BLaER1 (cell line): ENCODE measurements around the gene CADM1.

ENCODE experiments used
- H3K27ac ChIP-seq: shearing (Covaris generic); formaldehyde crosslinking; 2 replicates; pipeline ENCODE4 v1.8.1; 2022
- H3K27me3 ChIP-seq: shearing (Covaris generic); formaldehyde crosslinking; 2 replicates; pipeline ENCODE4 v1.8.1; 2022
- H3K36me3 ChIP-seq: shearing (Covaris generic); formaldehyde crosslinking; 2 replicates; pipeline ENCODE4 v1.8.1; 2022
- H3K4me1 ChIP-seq: shearing (Covaris generic); formaldehyde crosslinking; 2 replicates; pipeline ENCODE4 v1.8.1; 2022
- H3K4me2 ChIP-seq: shearing (Covaris generic); formaldehyde crosslinking; 2 replicates; pipeline ENCODE4 v1.8.1; 2022
- H3K4me3 ChIP-seq: shearing (Covaris generic); formaldehyde crosslinking; 2 replicates; pipeline ENCODE4 v1.8.1; 2022
- H3K9ac ChIP-seq: shearing (Covaris generic); formaldehyde crosslinking; 2 replicates; pipeline ENCODE4 v1.8.1; 2022
- H3K9me3 ChIP-seq: shearing (Covaris generic); formaldehyde crosslinking; 2 replicates; pipeline ENCODE4 v1.8.1; 2022
- H4K20me1 ChIP-seq: shearing (Covaris generic); formaldehyde crosslinking; 2 replicates; pipeline ENCODE4 v1.8.1; 2022
- Cebpa-rat ChIP-seq: shearing (Covaris generic); IDR thresholded peaks from 2 replicates; pipeline ENCODE4 v1.8.1; 2022

The CADM1 gene

DNA sequence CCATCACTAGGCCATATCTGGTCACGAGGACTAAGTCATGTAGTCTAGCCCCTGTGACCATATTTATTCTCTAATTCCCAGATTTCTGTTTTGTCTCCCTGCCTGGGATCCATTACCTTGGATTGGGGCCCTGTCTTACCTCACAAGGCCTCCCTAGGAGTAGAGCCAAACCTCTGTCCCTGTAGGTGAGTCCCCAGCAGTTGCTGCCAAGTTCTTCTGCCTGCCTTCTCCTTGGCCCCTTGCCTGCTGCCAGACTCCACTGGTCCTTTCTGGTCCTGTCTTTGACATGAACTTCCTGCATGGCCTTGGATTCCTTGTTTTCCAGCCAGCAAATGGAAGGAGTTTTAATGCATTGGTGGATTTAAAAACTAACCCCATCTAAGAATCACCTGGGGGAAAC, 35.6 kb upstream of the CADM1 start:
- no peaks in the 10 kb centered on the region for H3K27me3 ChIP-seq
- no peak overlapping the region for H3K4me3 ChIP-seq
- H4K20me1 ChIP-seq, result no peaks in the 10 kb centered on the region
- no peak overlapping the region for H3K4me2 ChIP-seq
- H3K9me3 ChIP-seq, result no peaks in the 10 kb centered on the region
- H3K4me1 ChIP-seq, result no peaks in the 10 kb centered on the region
- no peak overlapping the region for H3K9ac ChIP-seq
- no peak overlapping the region for H3K27ac ChIP-seq
- TF ChIP-seq Cebpa-rat, result no peak
- H3K36me3 ChIP-seq, result no peaks in the 10 kb centered on the region

DNA sequence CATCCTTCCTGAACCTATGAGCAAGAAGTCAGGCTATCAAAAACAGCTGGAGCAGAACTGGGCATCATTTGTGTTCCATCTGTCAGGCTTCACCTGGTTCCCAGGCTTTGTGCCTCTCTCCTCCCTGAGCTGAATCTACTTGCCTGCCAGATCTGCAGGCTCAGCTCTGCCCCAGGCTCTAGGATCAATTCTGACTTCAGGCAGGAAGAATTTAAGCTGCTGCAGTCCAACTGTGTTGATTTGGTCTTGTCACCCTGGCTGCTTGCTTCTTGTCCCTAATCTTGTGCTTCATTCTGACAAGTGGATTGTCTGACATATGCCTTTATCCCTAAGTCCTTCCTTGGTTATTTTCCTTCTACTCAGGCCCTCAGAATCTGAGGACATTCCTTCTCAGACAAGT, 31.6 kb upstream of the CADM1 start:
- Histone ChIP-seq H3K4me1 (no peaks in the 10 kb centered on the region), H3K9me3 (no peaks in the 10 kb centered on the region), H3K4me3 (no peak overlapping the region), H4K20me1 (no peaks in the 10 kb centered on the region), H3K27me3 (no peaks in the 10 kb centered on the region), H3K4me2 (no peak overlapping the region), H3K9ac (no peak overlapping the region), H3K27ac (no peak overlapping the region), H3K36me3 (no peaks in the 10 kb centered on the region)
- no peak for TF ChIP-seq Cebpa-rat

DNA sequence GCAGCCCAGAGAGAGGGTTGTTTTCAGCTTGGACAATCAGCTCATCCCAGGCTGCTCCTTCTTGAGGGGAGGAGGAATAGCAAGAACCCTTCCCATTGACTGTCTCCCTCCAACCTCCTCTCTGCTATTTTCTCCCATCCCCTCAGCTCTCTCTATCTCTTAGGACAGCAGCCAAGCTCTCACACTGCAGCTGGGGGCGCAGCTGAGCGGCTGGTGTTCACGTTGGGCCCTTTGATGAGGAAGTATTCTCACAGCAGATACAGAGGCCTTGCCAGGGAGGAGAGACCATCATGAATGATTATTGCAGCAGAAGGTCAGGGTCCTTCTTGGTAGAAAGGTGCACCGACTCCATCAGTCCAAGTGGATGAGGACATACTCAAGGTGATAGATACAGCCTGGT, 26.5 kb upstream of the CADM1 start:
- no peak for TF ChIP-seq Cebpa-rat
- no peak overlapping the region for H3K9ac ChIP-seq
- no peak overlapping the region for H3K27ac ChIP-seq
- H3K9me3 ChIP-seq, result no peaks in the 10 kb centered on the region
- no peaks in the 10 kb centered on the region for H4K20me1 ChIP-seq
- no peaks in the 10 kb centered on the region for H3K4me1 ChIP-seq
- no peaks in the 10 kb centered on the region for H3K27me3 ChIP-seq
- H3K36me3 ChIP-seq, result no peaks in the 10 kb centered on the region
- H3K4me2 ChIP-seq, result no peak overlapping the region
- no peak overlapping the region for H3K4me3 ChIP-seq

DNA sequence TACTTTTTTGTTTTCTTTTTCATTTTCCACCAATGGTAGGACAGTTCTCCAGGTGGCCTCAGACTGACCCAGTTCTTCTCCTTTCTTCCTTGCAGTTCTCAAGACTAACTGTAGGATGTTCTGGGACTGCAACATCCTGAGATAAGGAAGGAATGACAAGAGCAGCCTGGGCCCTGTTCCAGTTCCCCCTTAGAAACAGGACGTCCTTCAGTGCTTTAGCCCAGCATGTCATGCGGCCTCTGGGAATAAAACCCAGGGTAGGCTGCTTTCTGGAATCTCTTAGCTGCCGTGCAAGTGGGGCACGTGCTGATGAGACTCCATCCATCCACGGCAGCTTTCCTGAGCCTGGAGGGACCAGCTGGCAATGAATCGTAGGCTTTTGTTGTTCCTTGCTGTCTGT, 24.0 kb upstream of the CADM1 start:
- H3K4me2 ChIP-seq, result no peak overlapping the region
- no peak overlapping the region for H3K4me3 ChIP-seq
- H3K27me3 ChIP-seq, result no peaks in the 10 kb centered on the region
- no peaks in the 10 kb centered on the region for H3K9me3 ChIP-seq
- H3K9ac ChIP-seq, result no peak overlapping the region
- TF ChIP-seq Cebpa-rat, result no peak
- H3K4me1 ChIP-seq, result no peaks in the 10 kb centered on the region
- no peaks in the 10 kb centered on the region for H3K36me3 ChIP-seq
- no peak overlapping the region for H3K27ac ChIP-seq
- H4K20me1 ChIP-seq, result no peaks in the 10 kb centered on the region

DNA sequence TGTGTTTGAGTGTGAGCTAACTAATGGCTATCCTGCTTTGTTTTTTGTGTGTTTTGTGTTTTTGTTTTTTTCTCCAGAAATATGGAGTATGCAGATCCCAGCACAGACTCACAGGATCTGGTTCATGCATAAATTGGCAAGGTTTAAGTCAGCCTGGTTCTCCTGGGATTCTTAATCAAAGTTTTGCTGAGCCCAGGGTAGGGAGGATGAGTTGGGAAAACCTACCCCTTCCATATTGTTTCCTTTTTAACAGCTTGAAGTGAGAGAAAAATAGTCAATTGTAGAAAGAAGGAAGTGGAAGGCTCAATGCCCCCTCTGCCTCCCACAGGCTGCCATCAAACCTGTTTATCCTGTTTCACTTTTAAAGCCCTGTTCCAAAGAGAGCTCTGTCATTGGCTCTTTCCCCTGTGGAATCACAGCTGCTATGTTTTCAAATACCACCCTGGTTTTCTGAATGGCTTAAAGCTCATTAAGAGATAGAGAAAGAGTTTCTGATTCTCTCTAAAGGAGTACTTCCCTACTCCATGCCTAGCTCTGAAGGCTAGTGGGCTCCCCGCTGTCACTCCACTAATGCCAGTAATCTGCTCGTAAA, 23.4 kb upstream of the CADM1 start:
- Histone ChIP-seq H4K20me1 (no peaks in the 10 kb centered on the region), H3K27me3 (no peaks in the 10 kb centered on the region), H3K9me3 (no peaks in the 10 kb centered on the region), H3K36me3 (no peaks in the 10 kb centered on the region), H3K4me3 (no peak overlapping the region), H3K9ac (no peak overlapping the region), H3K27ac (no peak overlapping the region), H3K4me2 (no peak overlapping the region), H3K4me1 (peaks cover 2% of the 10 kb centered on the region; the same call in 1 of the 2 replicates)
- no peak for TF ChIP-seq Cebpa-rat

DNA sequence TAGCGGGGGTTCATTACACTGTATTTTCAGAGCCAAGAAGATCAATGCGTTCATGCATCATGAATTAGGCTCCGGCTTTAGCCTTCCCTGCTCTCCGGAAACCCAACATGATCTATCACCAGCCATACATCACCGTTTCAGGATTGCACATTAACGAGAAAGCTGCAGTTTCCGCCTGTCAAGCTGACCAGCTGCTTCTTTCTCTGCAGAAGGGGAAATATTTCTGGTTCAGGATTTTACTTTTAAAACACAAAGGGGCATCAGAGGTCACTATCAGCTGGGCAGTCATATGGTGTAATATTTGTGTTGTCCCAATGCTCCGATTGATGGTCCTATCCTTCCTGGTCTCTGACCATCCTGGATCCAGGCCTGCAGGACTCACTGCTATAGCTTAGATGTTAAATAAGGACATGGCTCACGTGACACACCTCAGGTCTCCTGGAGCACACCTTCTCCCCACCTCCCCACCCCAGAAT, 21.4 kb upstream of the CADM1 start:
- H3K9ac ChIP-seq, result no peak overlapping the region
- H4K20me1 ChIP-seq, result no peaks in the 10 kb centered on the region
- no peaks in the 10 kb centered on the region for H3K36me3 ChIP-seq
- no peak overlapping the region for H3K27ac ChIP-seq
- no peaks in the 10 kb centered on the region for H3K27me3 ChIP-seq
- TF ChIP-seq Cebpa-rat, result no peak
- H3K9me3 ChIP-seq, result no peaks in the 10 kb centered on the region
- no peak overlapping the region for H3K4me3 ChIP-seq
- H3K4me2 ChIP-seq, result no peak overlapping the region
- peaks cover 5% of the 10 kb centered on the region; the same call in 1 of the 2 replicates for H3K4me1 ChIP-seq

DNA sequence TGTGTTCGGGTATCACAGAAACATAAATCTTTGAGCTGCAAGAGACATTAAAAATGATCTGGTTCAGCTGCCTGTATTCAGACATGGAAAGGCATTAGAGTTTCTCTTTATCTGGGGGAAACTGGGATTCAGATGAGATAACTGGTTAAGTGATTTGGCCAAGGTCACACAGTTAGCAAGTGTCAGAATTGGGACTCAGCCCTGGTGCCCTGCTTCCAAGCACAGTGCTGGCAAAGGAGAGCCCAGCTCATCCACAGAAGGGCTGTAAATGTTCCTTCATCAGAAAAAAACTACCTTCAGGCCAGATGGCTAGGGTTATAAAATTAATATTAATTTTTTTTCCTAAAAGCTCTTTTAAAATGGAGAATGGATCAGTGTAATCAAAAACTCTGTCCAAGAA, 20.4 kb upstream of the CADM1 start:
- no peak for TF ChIP-seq Cebpa-rat
- no peaks in the 10 kb centered on the region for H3K36me3 ChIP-seq
- no peaks in the 10 kb centered on the region for H3K9me3 ChIP-seq
- no peaks in the 10 kb centered on the region for H4K20me1 ChIP-seq
- H3K4me2 ChIP-seq, result no peak overlapping the region
- H3K9ac ChIP-seq, result no peak overlapping the region
- H3K27ac ChIP-seq, result no peak overlapping the region
- peaks cover 5% of the 10 kb centered on the region; the same call in 1 of the 2 replicates for H3K4me1 ChIP-seq
- H3K4me3 ChIP-seq, result no peak overlapping the region
- H3K27me3 ChIP-seq, result no peaks in the 10 kb centered on the region

DNA sequence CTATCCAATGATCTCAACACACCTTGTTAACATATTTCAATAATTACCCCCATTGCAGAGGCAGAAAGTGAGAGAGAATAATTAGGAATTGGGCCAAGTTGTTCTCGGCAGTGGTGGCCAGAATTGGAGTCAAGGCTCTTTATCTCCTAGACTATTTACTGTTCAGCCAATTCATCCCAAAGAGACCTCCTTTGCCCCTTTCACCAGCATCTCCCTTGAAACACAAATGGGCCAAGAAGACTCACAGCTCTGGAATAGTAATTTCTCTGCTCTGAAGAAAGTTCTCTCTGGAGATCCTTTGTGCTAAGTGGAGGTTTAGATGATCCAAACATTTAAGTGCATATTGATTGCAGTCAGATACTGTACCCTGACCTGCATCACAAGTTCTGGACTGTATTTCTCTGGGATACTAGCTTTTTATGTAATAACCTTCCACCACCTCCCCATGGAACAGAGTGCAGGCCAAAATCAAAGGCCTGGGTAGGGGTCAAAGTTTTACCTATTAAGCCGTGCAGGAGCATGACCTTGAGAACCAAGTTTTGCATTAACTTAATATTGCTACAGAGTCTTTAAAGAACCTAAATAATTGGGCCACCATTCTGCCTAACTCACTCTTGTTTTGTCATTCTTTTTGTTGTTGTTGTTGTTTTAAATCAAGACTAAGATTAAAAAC, 19.6 kb upstream of the CADM1 start:
- no peak overlapping the region for H3K4me3 ChIP-seq
- no peaks in the 10 kb centered on the region for H3K36me3 ChIP-seq
- H3K27ac ChIP-seq, result no peak overlapping the region
- no peaks in the 10 kb centered on the region for H3K27me3 ChIP-seq
- no peak for TF ChIP-seq Cebpa-rat
- H4K20me1 ChIP-seq, result no peaks in the 10 kb centered on the region
- no peak overlapping the region for H3K4me2 ChIP-seq
- no peaks in the 10 kb centered on the region for H3K9me3 ChIP-seq
- no peak overlapping the region for H3K9ac ChIP-seq
- peaks cover 5% of the 10 kb centered on the region; the same call in 1 of the 2 replicates for H3K4me1 ChIP-seq

DNA sequence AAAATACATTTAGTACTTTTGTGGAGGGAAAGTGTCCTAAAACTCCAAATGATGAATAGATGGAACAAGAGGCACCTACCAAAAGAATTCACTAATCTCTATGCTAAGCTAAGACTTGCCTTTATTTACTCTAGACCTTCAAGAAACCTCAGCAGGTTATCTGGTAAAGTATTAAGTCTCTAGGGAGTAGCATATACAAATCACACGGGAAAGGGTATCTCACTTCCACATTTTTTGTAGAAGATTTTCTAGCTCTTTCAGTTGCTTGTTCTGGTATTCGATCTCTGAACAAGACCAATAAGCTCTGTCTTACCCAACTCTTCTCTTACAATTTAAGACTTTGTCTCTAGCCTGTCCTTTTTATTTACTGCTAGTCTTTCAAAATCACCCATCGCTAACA, 18.1 kb upstream of the CADM1 start:
- TF ChIP-seq Cebpa-rat, result no peak
- Histone ChIP-seq H3K4me1 (peaks cover 5% of the 10 kb centered on the region; the same call in 1 of the 2 replicates), H3K4me2 (no peak overlapping the region), H3K4me3 (no peak overlapping the region), H3K9me3 (no peaks in the 10 kb centered on the region), H3K9ac (no peak overlapping the region), H4K20me1 (no peaks in the 10 kb centered on the region), H3K27ac (no peak overlapping the region), H3K36me3 (no peaks in the 10 kb centered on the region), H3K27me3 (no peaks in the 10 kb centered on the region)

DNA sequence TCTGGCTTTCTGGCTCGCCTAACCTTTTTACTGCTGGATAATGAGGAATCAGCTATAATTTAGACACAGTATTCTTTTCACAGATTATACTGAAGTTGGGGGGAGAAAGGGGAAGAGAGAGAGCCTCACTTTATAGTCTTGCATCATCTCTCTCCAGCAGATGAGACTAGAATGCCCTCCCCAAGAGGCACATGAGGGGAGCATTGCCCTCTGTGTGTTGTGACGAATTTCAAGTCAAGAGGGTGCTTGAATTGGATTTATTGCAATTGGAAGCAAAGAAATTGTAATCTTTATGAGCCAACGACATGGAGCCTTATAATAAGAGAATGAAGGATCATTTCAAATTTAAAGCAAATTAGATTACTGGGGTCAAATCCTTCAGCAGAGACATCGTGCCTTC, 17.6 kb upstream of the CADM1 start:
- Histone ChIP-seq H3K27ac (no peak overlapping the region), H3K4me2 (no peak overlapping the region), H3K4me1 (peaks cover 5% of the 10 kb centered on the region; the same call in 1 of the 2 replicates), H3K9me3 (no peaks in the 10 kb centered on the region), H3K27me3 (no peaks in the 10 kb centered on the region), H3K36me3 (no peaks in the 10 kb centered on the region), H3K9ac (no peak overlapping the region), H4K20me1 (no peaks in the 10 kb centered on the region), H3K4me3 (no peak overlapping the region)
- no peak for TF ChIP-seq Cebpa-rat
